GM18499 (cell line): Measurements from ENCODE around the gene MAP3K20.
"Not testable (repeated sequence)": the region's sequence is repeated elsewhere in the genome, so short reads cannot be mapped to it uniquely, and the experiment has no call there.

ENCODE experiments used
- ATAC-seq: cut with Tn5 transposase; IDR thresholded peaks from one replicate; pipeline ENCODE4 v1.9.1; 2021; ENCODE audit warnings: moderate number of reproducible peaks; ENCODE audit not compliant: insufficient read depth, unreplicated experiment

The MAP3K20 gene

GRCh38 chr2:173249661-173250641, 174.3 kb downstream of the MAP3K20 start:
- no peak for ATAC-seq

- ATAC-seq, result no peak
Observed at GRCh38 chr2:173251225-173251624, 175.6 kb downstream of the MAP3K20 start.

- no peak for ATAC-seq
Observed at GRCh38 chr2:173252581-173252980, 176.9 kb downstream of the MAP3K20 start.

GRCh38 chr2:173254659-173255058, 179.0 kb downstream of the MAP3K20 start:
- no peak for ATAC-seq

- ATAC-seq, result no peak
Observed at GRCh38 chr2:173258701-173259100, 183.1 kb downstream of the MAP3K20 start.

- not testable (repeated sequence) for ATAC-seq
Observed at GRCh38 chr2:173262356-173262755, 186.7 kb downstream of the MAP3K20 start.

- no peak for ATAC-seq
Observed at GRCh38 chr2:173264151-173264550, 188.5 kb downstream of the MAP3K20 start.

- ATAC-seq, result peak; percentile 76
Observed at GRCh38 chr2:173264603-173265366, 189.1 kb downstream of the MAP3K20 start.

GRCh38 chr2:173271135-173271534, 195.5 kb downstream of the MAP3K20 start:
- no peak for ATAC-seq

GRCh38 chr2:173271825-173272224, 196.2 kb downstream of the MAP3K20 start:
- no peak for ATAC-seq

- ATAC-seq, result no peak
Observed at GRCh38 chr2:173272849-173273248, 197.2 kb downstream of the MAP3K20 start.

GRCh38 chr2:173278794-173279526, 203.3 kb downstream of the MAP3K20 start:
- no peak for ATAC-seq

GRCh38 chr2:173279527-173279868, 203.9 kb downstream of the MAP3K20 start:
- no peak for ATAC-seq

- ATAC-seq, result no peak
Observed at GRCh38 chr2:173280853-173281252, 205.2 kb downstream of the MAP3K20 start.

GRCh38 chr2:173281898-173282297, 206.3 kb downstream of the MAP3K20 start:
- not testable (repeated sequence) for ATAC-seq

- no peak for ATAC-seq
Observed at GRCh38 chr2:173282795-173283545, 207.3 kb downstream of the MAP3K20 start.

- peak; percentile 56 for ATAC-seq
Observed at GRCh38 chr2:173286153-173286809, 210.6 kb downstream of the MAP3K20 start.

GRCh38 chr2:173287594-173287993, 211.9 kb downstream of the MAP3K20 start:
- ATAC-seq, result no peak

- ATAC-seq, result no peak
Observed at GRCh38 chr2:173288561-173288960, 212.9 kb downstream of the MAP3K20 start.
